ENCODE measurements around the gene NTRK1.

Gene NTRK1

GRCh38 chr1:156858959-156859522 is 1.6 kb upstream of the NTRK1 start, which contains the start of gene INSRR:
TSS of gene INSRR (minus strand) at chr1:156859117. CDS start at chr1:156858621, 496 bp downstream.
- Histone ChIP-seq H4K20me1 (ENCODE audit: insufficient read depth) (no peaks in the 10 kb centered on the region), H3K9ac (no peak within 1 kb of the TSS), H3K4me1 (ENCODE audit: low read depth, poor library complexity, severe bottlenecking) (peaks cover 33% of the 10 kb centered on the region), H3K79me2 (ENCODE audit: insufficient read depth, low read depth) (no peaks in the 10 kb centered on the region), H2AFZ (ENCODE audit: low read depth) (peak within 1 kb of the TSS; percentile 96), H3K36me3 (ENCODE audit: insufficient read depth) (no peaks in the 10 kb centered on the region), H3K27ac (no peak within 1 kb of the TSS), H3K27me3 (ENCODE audit: insufficient read depth, low read depth) (peaks cover 88% of the 10 kb centered on the region), H3K4me3 (IDR thresholded peaks at IDR 0.05; ENCODE audit: insufficient read depth, low read depth, low read length) (peak within 1 kb of the TSS; percentile 100), H3K4me2 (peak within 1 kb of the TSS; percentile 95)
- no peak for TF ChIP-seq CTCF (conservative IDR thresholded peaks at IDR 0.05; ENCODE audit: low read depth, low read length)

- Histone ChIP-seq H3K4me3 (IDR thresholded peaks at IDR 0.05; ENCODE audit: insufficient read depth, low read depth, low read length) (peak overlapping the region; percentile 100), H3K4me1 (ENCODE audit: low read depth, poor library complexity, severe bottlenecking) (peaks cover 33% of the 10 kb centered on the region), H3K4me2 (peak overlapping the region; percentile 95), H2AFZ (ENCODE audit: low read depth) (peak overlapping the region; percentile 96), H3K36me3 (ENCODE audit: insufficient read depth) (no peaks in the 10 kb centered on the region), H3K27me3 (ENCODE audit: insufficient read depth, low read depth) (peaks cover 85% of the 10 kb centered on the region), H3K27ac (no peak overlapping the region), H3K9ac (no peak overlapping the region), H4K20me1 (ENCODE audit: insufficient read depth) (no peaks in the 10 kb centered on the region), H3K79me2 (ENCODE audit: insufficient read depth, low read depth) (no peaks in the 10 kb centered on the region)
- TF ChIP-seq CTCF (conservative IDR thresholded peaks at IDR 0.05; ENCODE audit: low read depth, low read length), result no peak
These were observed 1.0 kb upstream of the NTRK1 start for GRCh38 chr1:156859523-156860112.

GRCh38 chr1:156860113-156860627 is 495 bp upstream of the NTRK1 start:
- Histone ChIP-seq H3K9ac (no peak overlapping the region), H4K20me1 (ENCODE audit: insufficient read depth) (no peaks in the 10 kb centered on the region), H3K36me3 (ENCODE audit: insufficient read depth) (no peaks in the 10 kb centered on the region), H3K4me3 (IDR thresholded peaks at IDR 0.05; ENCODE audit: insufficient read depth, low read depth, low read length) (peak overlapping the region; percentile 100), H3K4me2 (peak overlapping the region; percentile 95), H3K79me2 (ENCODE audit: insufficient read depth, low read depth) (no peaks in the 10 kb centered on the region), H2AFZ (ENCODE audit: low read depth) (peak overlapping the region; percentile 96), H3K27me3 (ENCODE audit: insufficient read depth, low read depth) (peaks cover 87% of the 10 kb centered on the region), H3K4me1 (ENCODE audit: low read depth, poor library complexity, severe bottlenecking) (peaks cover 33% of the 10 kb centered on the region), H3K27ac (no peak overlapping the region)
- TF ChIP-seq CTCF (conservative IDR thresholded peaks at IDR 0.05; ENCODE audit: low read depth, low read length), result peak; percentile 98

GRCh38 chr1:156862584-156862983 is 1.9 kb downstream of the NTRK1 start:
- Histone ChIP-seq H3K27me3 (ENCODE audit: insufficient read depth, low read depth) (peaks cover 82% of the 10 kb centered on the region), H4K20me1 (ENCODE audit: insufficient read depth) (no peaks in the 10 kb centered on the region), H3K27ac (no peak overlapping the region), H3K4me3 (IDR thresholded peaks at IDR 0.05; ENCODE audit: insufficient read depth, low read depth, low read length) (no peak overlapping the region), H3K79me2 (ENCODE audit: insufficient read depth, low read depth) (no peaks in the 10 kb centered on the region), H3K36me3 (ENCODE audit: insufficient read depth) (no peaks in the 10 kb centered on the region), H2AFZ (ENCODE audit: low read depth) (no peak overlapping the region), H3K4me1 (ENCODE audit: low read depth, poor library complexity, severe bottlenecking) (peaks cover 33% of the 10 kb centered on the region), H3K4me2 (no peak overlapping the region; the same call in 1 of the 2 replicates), H3K9ac (no peak overlapping the region)
- TF ChIP-seq CTCF (conservative IDR thresholded peaks at IDR 0.05; ENCODE audit: low read depth, low read length), result 0 out of 2 replicates have a peak, but pooled peaks have one; percentile 10

Data from KMS-11 (cell line).